ENCODE measurements around the gene POLR2J.
"Not testable (repeated sequence)": the region's sequence is repeated elsewhere in the genome, so short reads cannot be mapped to it uniquely, and the experiment has no call there.

The POLR2J gene

GRCh38 chr7:102494473-102495149 lies 15.9 kb upstream of the POLR2J start:
- in situ Hi-C loops (cut with MboI; ENCODE audit: low sequenced_read_pairs) = not testable (repeated sequence)

- in situ Hi-C loops (cut with MboI; ENCODE audit: low sequenced_read_pairs) = not testable (repeated sequence)
Measured at GRCh38 chr7:102494026-102494425, 15.3 kb upstream of the POLR2J start.

- in situ Hi-C loops (cut with MboI; ENCODE audit: low sequenced_read_pairs) = not testable (repeated sequence)
Measured at GRCh38 chr7:102493220-102493935, 14.7 kb upstream of the POLR2J start.

GRCh38 chr7:102490529-102491075 lies 11.9 kb upstream of the POLR2J start:
- in situ Hi-C loops (cut with MboI; ENCODE audit: low sequenced_read_pairs) = not testable (repeated sequence)

- in situ Hi-C loops (cut with MboI; ENCODE audit: low sequenced_read_pairs) = not testable (repeated sequence)
Measured at GRCh38 chr7:102484317-102484716, 5.6 kb upstream of the POLR2J start.

- in situ Hi-C loops (cut with MboI; ENCODE audit: low sequenced_read_pairs) = not testable (repeated sequence)
Measured at GRCh38 chr7:102481962-102482361, 3.2 kb upstream of the POLR2J start.

- in situ Hi-C loops (cut with MboI; ENCODE audit: low sequenced_read_pairs) = not testable (repeated sequence)
Measured at GRCh38 chr7:102479982-102480637, 1.4 kb upstream of the POLR2J start.

GRCh38 chr7:102479209-102479584 lies 475 bp upstream of the POLR2J start:
- in situ Hi-C loops (cut with MboI; ENCODE audit: low sequenced_read_pairs) = not testable (repeated sequence)

GRCh38 chr7:102474736-102475435 lies 3.8 kb downstream of the POLR2J start:
- in situ Hi-C loops (cut with MboI; ENCODE audit: low sequenced_read_pairs) = not testable (repeated sequence)

GRCh38 chr7:102474116-102474515 lies 4.6 kb downstream of the POLR2J start:
- in situ Hi-C loops (cut with MboI; ENCODE audit: low sequenced_read_pairs) = not testable (repeated sequence)

- in situ Hi-C loops (cut with MboI; ENCODE audit: low sequenced_read_pairs) = no loop called here
Measured at GRCh38 chr7:102473271-102473991, 5.3 kb downstream of the POLR2J start.

- in situ Hi-C loops (cut with MboI; ENCODE audit: low sequenced_read_pairs) = no loop called here
Measured at GRCh38 chr7:102472126-102473041, 6.3 kb downstream of the POLR2J start.

- in situ Hi-C loops (cut with MboI; ENCODE audit: low sequenced_read_pairs) = no loop called here
Measured at GRCh38 chr7:102471791-102472125, 7.0 kb downstream of the POLR2J start.

GRCh38 chr7:102469972-102470825 lies 8.5 kb downstream of the POLR2J start:
- in situ Hi-C loops (cut with MboI; ENCODE audit: low sequenced_read_pairs) = no loop called here

GRCh38 chr7:102469351-102469971 lies 9.3 kb downstream of the POLR2J start:
- in situ Hi-C loops (cut with MboI; ENCODE audit: low sequenced_read_pairs) = no loop called here

GRCh38 chr7:102468478-102469350 lies 10.0 kb downstream of the POLR2J start:
- in situ Hi-C loops (cut with MboI; ENCODE audit: low sequenced_read_pairs) = no loop called here

Measured in HL-60/S4 (cell line).